Measurements from ENCODE around the gene OVCH1. TPM values are rescaled to one million over a fixed set of nuclear protein-coding genes. Genes with fewer than 3 reads are reported as not detected.

OVCH1 gene
- total RNA-seq, 5 donors from 2014 or later (not counting 1 experiment from before 2014, with no cell fraction given), result not detected

GRCh38 chr12:29510591-29511185 lies 13.2 kb upstream of the OVCH1 start:
- POLR2A ChIA-PET, result interaction anchor here (0.6 kb wide), 2 partner anchors 91 to 96 kb away, joined by 3 to 4 read pairs; no protein-coding TSS in a partner anchor
- 83% methylated on average over 4 of the region's 6 CpGs for WGBS (ENCODE audit: insufficient coverage)

GRCh38 chr12:29509503-29509902 lies 12.0 kb upstream of the OVCH1 start:
- peaks cover 11 to 32% of the 10 kb centered on the region in 2 donors for H3K27me3 Mint-ChIP-seq
- Histone ChIP-seq H3K27me3 (replicated peaks in 1 of 2; ENCODE audit: control insufficient read depth in 2 of 2, extremely low read depth in 1 of 2, insufficient read depth in 2 of 2, low read length in 1 of 2) (peaks cover 0 to 4% of the 10 kb centered on the region in 2 experiments), H3K36me3 (ENCODE audit: control insufficient read depth in 2 of 2, extremely low read depth in 1 of 2, insufficient read depth in 1 of 2, low read length in 1 of 2) (no peaks in the 10 kb centered on the region), H3K4me3 (ENCODE audit: control insufficient read depth in 1 of 2, extremely low read depth in 1 of 2, low read length in 1 of 2) (no peak overlapping the region), H3K9me3 (no peaks in the 10 kb centered on the region), H3K27ac (ENCODE audit: low read length) (no peak overlapping the region), H3K4me1 (ENCODE audit: control insufficient read depth in 1 of 2, extremely low read depth in 1 of 2, insufficient read depth in 2 of 2, low read length in 2 of 2) (no peaks in the 10 kb centered on the region)
- DNase-seq (no peak), ATAC-seq (replicated peaks in 1 of 4) (no peak)
- no CpG with 5 or more reads among the region's 1 CpG for WGBS (ENCODE audit: insufficient coverage)
- no peaks in the 10 kb centered on the region for H3K36me3 Mint-ChIP-seq
- H3K9me3 Mint-ChIP-seq, result no peaks in the 10 kb centered on the region
- POLR2A ChIA-PET, result no interaction called here
- H3K27ac Mint-ChIP-seq, result no peak overlapping the region
- no peaks in the 10 kb centered on the region for H3K4me1 Mint-ChIP-seq
- no peak overlapping the region for H3K4me3 Mint-ChIP-seq
- CTCF ChIA-PET, result no interaction called here

More at GRCh38 chr12:29510591-29511185, 13.2 kb upstream of the OVCH1 start:
- Mint-ChIP-seq H3K27me3 (peaks cover 15 to 32% of the 10 kb centered on the region in 2 donors), H3K4me3 (no peak overlapping the region), H3K9me3 (no peaks in the 10 kb centered on the region), H3K36me3 (no peaks in the 10 kb centered on the region), H3K27ac (no peak overlapping the region), H3K4me1 (no peaks in the 10 kb centered on the region)
- Histone ChIP-seq H3K4me1 (ENCODE audit: control insufficient read depth in 1 of 2, extremely low read depth in 1 of 2, insufficient read depth in 2 of 2, low read length in 2 of 2) (no peaks in the 10 kb centered on the region), H3K4me3 (ENCODE audit: control insufficient read depth in 1 of 2, extremely low read depth in 1 of 2, low read length in 1 of 2) (no peak overlapping the region), H3K27me3 (replicated peaks in 1 of 2; ENCODE audit: control insufficient read depth in 2 of 2, extremely low read depth in 1 of 2, insufficient read depth in 2 of 2, low read length in 1 of 2) (peaks cover 0 to 9% of the 10 kb centered on the region in 2 experiments), H3K36me3 (ENCODE audit: control insufficient read depth in 2 of 2, extremely low read depth in 1 of 2, insufficient read depth in 1 of 2, low read length in 1 of 2) (no peaks in the 10 kb centered on the region), H3K9me3 (no peaks in the 10 kb centered on the region), H3K27ac (ENCODE audit: low read length) (no peak overlapping the region)
- no peak for DNase-seq
- CTCF ChIA-PET, result no interaction called here
- ATAC-seq (replicated peaks in 1 of 4), result no peak

- no peaks in the 10 kb centered on the region for H3K9me3 Mint-ChIP-seq
- H3K27ac Mint-ChIP-seq, result no peak overlapping the region
- H3K27me3 ChIP-seq (replicated peaks in 1 of 2; ENCODE audit: control insufficient read depth in 2 of 2, extremely low read depth in 1 of 2, insufficient read depth in 2 of 2, low read length in 1 of 2), result peaks cover 0 to 4% of the 10 kb centered on the region in 2 experiments
- no peaks in the 10 kb centered on the region for H3K9me3 ChIP-seq
- 83% methylated on average over 2 of the region's 2 CpGs for WGBS (ENCODE audit: insufficient coverage)
- no peaks in the 10 kb centered on the region for H3K36me3 ChIP-seq (ENCODE audit: control insufficient read depth in 2 of 2, extremely low read depth in 1 of 2, insufficient read depth in 1 of 2, low read length in 1 of 2)
- no peaks in the 10 kb centered on the region for H3K36me3 Mint-ChIP-seq
- no peaks in the 10 kb centered on the region for H3K4me1 Mint-ChIP-seq
- ChIA-PET POLR2A (no interaction called here), CTCF (no interaction called here)
- no peak overlapping the region for H3K4me3 ChIP-seq (ENCODE audit: control insufficient read depth in 1 of 2, extremely low read depth in 1 of 2, low read length in 1 of 2)
- no peak overlapping the region for H3K4me3 Mint-ChIP-seq
- no peak overlapping the region for H3K27ac ChIP-seq (ENCODE audit: low read length)
- H3K4me1 ChIP-seq (ENCODE audit: control insufficient read depth in 1 of 2, extremely low read depth in 1 of 2, insufficient read depth in 2 of 2, low read length in 2 of 2), result no peaks in the 10 kb centered on the region
- H3K27me3 Mint-ChIP-seq, result peaks cover 12 to 31% of the 10 kb centered on the region in 2 donors
- DNase-seq, result no peak
- ATAC-seq (replicated peaks in 1 of 4), result no peak
These were observed 11.5 kb upstream of the OVCH1 start for GRCh38 chr12:29508949-29509348.

- no peaks in the 10 kb centered on the region for H3K36me3 Mint-ChIP-seq
- ATAC-seq (replicated peaks in 1 of 4) (no peak), DNase-seq (no peak)
- H3K4me3 ChIP-seq (ENCODE audit: control insufficient read depth in 1 of 2, extremely low read depth in 1 of 2, low read length in 1 of 2), result no peak overlapping the region
- H3K4me1 ChIP-seq (ENCODE audit: control insufficient read depth in 1 of 2, extremely low read depth in 1 of 2, insufficient read depth in 2 of 2, low read length in 2 of 2), result no peaks in the 10 kb centered on the region
- H3K9me3 ChIP-seq, result no peaks in the 10 kb centered on the region
- WGBS (ENCODE audit: insufficient coverage), result no CpG with 5 or more reads among the region's 3 CpGs
- H3K4me1 Mint-ChIP-seq, result no peaks in the 10 kb centered on the region
- ChIA-PET POLR2A (no interaction called here), CTCF (no interaction called here)
- H3K4me3 Mint-ChIP-seq, result no peak overlapping the region
- H3K36me3 ChIP-seq (ENCODE audit: control insufficient read depth in 2 of 2, extremely low read depth in 1 of 2, insufficient read depth in 1 of 2, low read length in 1 of 2), result no peaks in the 10 kb centered on the region
- no peak overlapping the region for H3K27ac ChIP-seq (ENCODE audit: low read length)
- no peaks in the 10 kb centered on the region for H3K9me3 Mint-ChIP-seq
- no peak overlapping the region for H3K27ac Mint-ChIP-seq
- H3K27me3 Mint-ChIP-seq, result peaks cover 11 to 26% of the 10 kb centered on the region in 2 donors
- H3K27me3 ChIP-seq (replicated peaks in 1 of 2; ENCODE audit: control insufficient read depth in 2 of 2, extremely low read depth in 1 of 2, insufficient read depth in 2 of 2, low read length in 1 of 2), result peaks cover 0 to 4% of the 10 kb centered on the region in 2 experiments
These were observed 7.6 kb upstream of the OVCH1 start for GRCh38 chr12:29505122-29505521.

GRCh38 chr12:29503283-29503682 lies 5.8 kb upstream of the OVCH1 start:
- no peak overlapping the region for H3K4me3 Mint-ChIP-seq
- Histone ChIP-seq H3K36me3 (ENCODE audit: control insufficient read depth in 2 of 2, extremely low read depth in 1 of 2, insufficient read depth in 1 of 2, low read length in 1 of 2) (no peaks in the 10 kb centered on the region), H3K27me3 (replicated peaks in 1 of 2; ENCODE audit: control insufficient read depth in 2 of 2, extremely low read depth in 1 of 2, insufficient read depth in 2 of 2, low read length in 1 of 2) (no peaks in the 10 kb centered on the region), H3K4me1 (ENCODE audit: control insufficient read depth in 1 of 2, extremely low read depth in 1 of 2, insufficient read depth in 2 of 2, low read length in 2 of 2) (no peaks in the 10 kb centered on the region), H3K27ac (ENCODE audit: low read length) (no peak overlapping the region), H3K9me3 (no peaks in the 10 kb centered on the region), H3K4me3 (ENCODE audit: control insufficient read depth in 1 of 2, extremely low read depth in 1 of 2, low read length in 1 of 2) (no peak overlapping the region)
- ATAC-seq (replicated peaks in 1 of 4) (no peak), DNase-seq (no peak)
- no peaks in the 10 kb centered on the region for H3K9me3 Mint-ChIP-seq
- H3K36me3 Mint-ChIP-seq, result no peaks in the 10 kb centered on the region
- H3K27me3 Mint-ChIP-seq, result peaks cover 9 to 23% of the 10 kb centered on the region in 2 donors
- H3K27ac Mint-ChIP-seq, result no peak overlapping the region
- no peaks in the 10 kb centered on the region for H3K4me1 Mint-ChIP-seq
- ChIA-PET CTCF (no interaction called here), POLR2A (no interaction called here)

- ChIA-PET CTCF (no interaction called here), POLR2A (no interaction called here)
- H3K27me3 ChIP-seq (replicated peaks in 1 of 2; ENCODE audit: control insufficient read depth in 2 of 2, extremely low read depth in 1 of 2, insufficient read depth in 2 of 2, low read length in 1 of 2), result peaks cover 0 to 14% of the 10 kb centered on the region in 2 experiments
- H3K4me1 Mint-ChIP-seq, result no peaks in the 10 kb centered on the region
- no peaks in the 10 kb centered on the region for H3K36me3 ChIP-seq (ENCODE audit: control insufficient read depth in 2 of 2, extremely low read depth in 1 of 2, insufficient read depth in 1 of 2, low read length in 1 of 2)
- no peak overlapping the region for H3K4me3 ChIP-seq (ENCODE audit: control insufficient read depth in 1 of 2, extremely low read depth in 1 of 2, low read length in 1 of 2)
- 55% methylated on average over 2 of the region's 3 CpGs for WGBS (ENCODE audit: insufficient coverage)
- H3K27me3 Mint-ChIP-seq, result peaks cover 0 to 3% of the 10 kb centered on the region in 2 donors
- H3K27ac Mint-ChIP-seq, result no peak overlapping the region
- no peaks in the 10 kb centered on the region for H3K36me3 Mint-ChIP-seq
- H3K27ac ChIP-seq (ENCODE audit: low read length), result no peak overlapping the region
- no peak for DNase-seq
- no peak for ATAC-seq (replicated peaks in 1 of 4)
- H3K9me3 ChIP-seq, result no peaks in the 10 kb centered on the region
- H3K4me1 ChIP-seq (ENCODE audit: control insufficient read depth in 1 of 2, extremely low read depth in 1 of 2, insufficient read depth in 2 of 2, low read length in 2 of 2), result no peaks in the 10 kb centered on the region
- H3K9me3 Mint-ChIP-seq, result no peaks in the 10 kb centered on the region
- no peak overlapping the region for H3K4me3 Mint-ChIP-seq
These were observed 1.7 kb upstream of the OVCH1 start for GRCh38 chr12:29499235-29499634.

GRCh38 chr12:29492891-29493290 lies 4.6 kb downstream of the OVCH1 start:
- no peaks in the 10 kb centered on the region for H3K9me3 ChIP-seq
- DNase-seq (no peak), ATAC-seq (replicated peaks in 1 of 4) (no peak)
- Mint-ChIP-seq H3K4me3 (no peak overlapping the region), H3K27ac (no peak overlapping the region), H3K27me3 (peaks cover 9 to 11% of the 10 kb centered on the region in 2 donors), H3K36me3 (no peaks in the 10 kb centered on the region), H3K4me1 (no peaks in the 10 kb centered on the region), H3K9me3 (no peaks in the 10 kb centered on the region)
- ChIA-PET POLR2A (no interaction called here), CTCF (no interaction called here)
- WGBS (ENCODE audit: insufficient coverage), result no CpG with 5 or more reads among the region's 6 CpGs
- H3K27me3 ChIP-seq (replicated peaks in 1 of 2; ENCODE audit: control insufficient read depth in 2 of 2, extremely low read depth in 1 of 2, insufficient read depth in 2 of 2, low read length in 1 of 2), result peaks cover 0 to 13% of the 10 kb centered on the region in 2 experiments
- H3K36me3 ChIP-seq (ENCODE audit: control insufficient read depth in 2 of 2, extremely low read depth in 1 of 2, insufficient read depth in 1 of 2, low read length in 1 of 2), result no peaks in the 10 kb centered on the region
- H3K4me1 ChIP-seq (ENCODE audit: control insufficient read depth in 1 of 2, extremely low read depth in 1 of 2, insufficient read depth in 2 of 2, low read length in 2 of 2), result no peaks in the 10 kb centered on the region
- H3K27ac ChIP-seq (ENCODE audit: low read length), result no peak overlapping the region
- H3K4me3 ChIP-seq (ENCODE audit: control insufficient read depth in 1 of 2, extremely low read depth in 1 of 2, low read length in 1 of 2), result no peak overlapping the region
